Measurements from ENCODE around the gene SYNM.

- TF ChIP-seq POLR2A (IDR thresholded peaks at IDR 0.05) (no peak), CTCF (IDR thresholded peaks at IDR 0.05) (no peak)
Observed at GRCh38 chr15:99068186-99068585, 36.7 kb upstream of the SYNM start.

All from body of pancreas (tissue), 4 donors.